HG02852 (cell line): ENCODE results near the gene TMCC1.
"Not testable (repeated sequence)": the region's sequence is repeated elsewhere in the genome, so short reads cannot be mapped to it uniquely, and the experiment has no call there.

ENCODE experiments used
- ATAC-seq: cut with Tn5 transposase; IDR thresholded peaks from one replicate; pipeline ENCODE4 v1.9.1; 2021; ENCODE audit warnings: mild to moderate bottlenecking, moderate library complexity; ENCODE audit not compliant: unreplicated experiment

Gene TMCC1

DNA sequence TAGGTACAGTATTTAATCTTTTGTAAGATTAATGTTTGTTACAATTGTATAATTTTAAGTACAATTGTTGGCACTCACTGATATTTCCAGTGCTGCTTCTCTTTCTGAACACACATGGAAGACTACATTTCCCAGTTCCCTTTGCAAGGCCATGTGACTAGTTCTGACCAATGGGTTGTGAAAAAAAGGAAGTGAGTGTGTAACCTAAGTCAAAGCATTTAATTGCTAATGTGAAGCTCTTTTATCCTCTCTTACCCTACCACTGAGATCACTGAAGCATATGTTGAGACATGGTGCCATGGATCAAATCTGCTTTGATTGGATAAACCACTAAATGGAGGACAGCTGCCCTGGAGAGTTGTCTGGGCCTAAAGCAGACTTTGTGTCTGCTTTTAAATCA is 203.1 kb downstream of the TMCC1 start:
- ATAC-seq: peak; percentile 69

GRCh38 chr3:129689036-129689435 is 204.5 kb downstream of the TMCC1 start:
- no peak for ATAC-seq

DNA sequence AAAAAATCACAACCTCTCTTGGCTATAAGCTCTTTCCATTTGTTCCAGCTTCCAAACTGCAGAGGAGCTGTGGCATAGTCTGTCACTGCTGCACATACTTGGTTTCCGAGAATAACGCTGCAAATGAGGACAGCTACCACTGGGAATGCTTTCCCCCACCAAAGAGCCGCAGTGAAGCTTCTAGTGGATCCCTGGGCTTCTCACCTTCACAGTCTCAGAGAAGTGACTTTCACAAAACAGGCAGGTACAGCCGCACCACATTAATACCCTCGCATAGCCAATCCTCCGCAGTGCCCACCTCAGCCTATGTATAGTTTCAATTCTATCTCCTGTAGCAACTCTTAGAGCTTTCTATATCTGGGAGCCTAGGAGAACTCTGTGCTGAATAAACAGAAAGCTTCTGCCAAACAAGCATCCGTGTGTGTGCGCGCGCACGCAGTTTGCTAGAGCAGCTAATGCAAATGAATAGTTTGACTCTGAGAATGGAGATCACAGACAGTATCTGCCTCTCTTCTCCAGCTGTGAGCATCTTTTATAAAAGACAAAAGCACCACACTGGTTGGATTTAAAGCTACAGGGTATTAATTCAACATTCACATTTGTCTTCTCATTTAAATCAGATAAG is 205.1 kb downstream of the TMCC1 start:
- ATAC-seq: no peak

DNA sequence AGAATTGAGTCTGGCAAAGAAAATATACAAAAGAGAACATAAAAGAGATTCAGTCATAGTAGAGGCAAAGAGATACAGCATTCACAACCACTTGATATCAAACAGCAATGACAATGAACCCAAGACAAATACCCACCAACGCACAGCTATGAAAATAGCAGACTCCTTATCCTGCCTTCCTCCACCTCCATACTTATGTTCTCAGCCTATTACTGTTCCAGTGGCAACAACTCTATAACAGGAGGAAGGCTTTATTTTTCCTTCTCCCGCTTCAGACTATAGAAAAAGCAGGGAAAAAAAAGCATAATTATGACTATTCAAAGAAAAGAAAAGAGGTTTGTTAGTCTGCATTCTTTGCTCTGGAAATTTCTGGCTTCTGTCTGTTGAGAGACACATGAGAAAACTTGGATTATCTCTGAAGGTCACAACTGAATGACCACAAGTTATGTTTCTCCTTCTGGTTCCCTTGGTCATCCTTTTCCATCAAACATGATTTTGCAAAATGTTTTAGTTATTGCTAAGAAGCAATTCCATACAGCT is 205.9 kb downstream of the TMCC1 start:
- ATAC-seq: no peak

DNA sequence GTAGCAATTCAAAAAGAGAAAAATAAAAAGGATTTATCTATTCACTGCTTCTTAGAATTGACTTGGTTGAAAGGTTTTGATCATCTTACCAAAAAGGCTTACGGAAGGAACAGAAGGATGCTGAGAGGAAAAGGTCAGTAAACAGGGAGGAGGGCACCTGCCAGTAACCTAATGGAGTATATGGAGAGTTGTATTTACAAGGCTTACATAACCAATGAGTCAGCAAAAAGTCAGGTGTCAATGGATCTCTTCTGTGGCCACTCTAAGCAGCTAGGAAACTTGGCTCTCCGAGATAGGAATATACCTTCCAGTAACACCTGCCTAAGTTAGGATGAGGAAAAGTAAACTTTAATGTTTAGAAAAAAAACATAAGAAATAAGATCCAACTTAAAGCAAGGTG is 206.6 kb downstream of the TMCC1 start:
- no peak for ATAC-seq

- ATAC-seq: no peak
These were observed 209.2 kb downstream of the TMCC1 start for GRCh38 chr3:129684270-129684669.

GRCh38 chr3:129683201-129683600 is 210.3 kb downstream of the TMCC1 start:
- ATAC-seq: no peak

DNA sequence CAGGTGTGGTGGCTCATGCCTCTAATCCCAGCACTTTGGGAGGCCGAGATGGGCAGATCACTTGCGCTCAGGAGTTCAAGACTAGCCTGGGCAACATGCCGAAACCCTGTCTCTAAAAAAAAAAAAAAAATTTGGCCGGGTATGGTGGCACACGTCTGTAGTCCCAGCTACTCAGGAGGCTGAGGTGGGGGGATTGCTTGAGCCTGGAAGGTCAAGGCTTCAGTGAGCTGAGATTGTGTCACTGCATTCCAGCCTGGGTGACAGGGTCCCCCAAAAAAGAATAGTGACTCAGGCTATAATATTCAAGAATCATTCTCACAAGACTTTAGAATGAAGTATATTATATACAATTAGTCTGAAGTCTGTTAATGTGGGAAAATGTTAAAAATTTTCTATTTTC is 216.5 kb downstream of the TMCC1 start:
- ATAC-seq: no peak

GRCh38 chr3:129674798-129675123 is 218.8 kb downstream of the TMCC1 start:
- not testable (repeated sequence) for ATAC-seq

- ATAC-seq: no peak
These were observed 219.4 kb downstream of the TMCC1 start for GRCh38 chr3:129673897-129674797.

DNA sequence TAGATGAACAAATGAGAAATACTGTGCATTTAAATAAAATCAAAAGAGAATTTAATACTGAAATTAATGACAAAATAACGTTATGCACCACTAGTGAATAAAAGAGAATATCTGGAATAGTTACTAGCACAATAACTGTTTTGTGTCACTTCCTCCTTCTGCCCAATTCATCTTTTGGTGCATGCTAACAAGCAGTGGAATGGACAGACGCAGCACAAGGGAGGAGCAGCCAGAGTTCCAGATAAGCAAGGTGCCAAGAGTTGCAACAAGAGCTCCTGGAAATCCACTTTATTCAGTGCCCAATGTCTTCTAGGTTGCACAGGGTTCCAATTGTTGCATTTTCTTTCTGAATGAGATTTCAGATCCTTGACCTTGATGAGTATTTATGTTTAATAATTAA is 220.5 kb downstream of the TMCC1 start:
- no peak for ATAC-seq

- no peak for ATAC-seq
These were observed 221.1 kb downstream of the TMCC1 start for GRCh38 chr3:129672412-129672811.

DNA sequence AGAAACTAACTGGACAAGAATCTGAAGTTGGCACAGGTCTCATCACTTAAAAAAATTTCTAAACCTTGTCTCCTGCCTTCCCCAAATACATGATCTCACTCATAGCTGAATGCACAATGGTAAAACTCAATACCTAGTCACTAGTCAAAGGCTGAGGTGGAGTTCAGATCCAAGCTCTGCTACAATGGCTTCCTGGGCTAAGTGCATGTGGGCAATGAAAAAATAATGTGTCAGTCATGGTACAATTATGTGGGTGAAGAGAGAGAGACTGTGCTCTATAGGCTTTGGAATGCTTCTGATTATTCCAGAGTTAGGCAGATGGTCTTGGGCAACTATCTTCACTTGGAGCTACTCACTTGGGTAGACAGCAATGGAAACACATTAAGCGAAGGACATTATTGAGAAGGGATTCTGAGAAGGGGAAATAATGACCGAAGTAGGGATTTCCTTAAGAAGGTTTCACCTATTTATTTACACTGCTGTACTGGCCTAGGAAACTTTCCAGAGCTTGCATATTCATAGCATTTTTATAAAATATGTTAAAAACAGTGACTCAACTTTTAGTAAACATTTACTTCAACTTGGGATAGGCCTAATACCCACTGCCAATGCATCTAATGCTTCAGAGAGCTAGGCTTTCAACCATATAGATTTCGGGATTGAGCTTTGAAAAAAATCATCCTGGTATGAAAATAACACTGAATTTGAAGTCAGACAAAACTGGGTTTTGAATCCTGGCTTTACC is 228.3 kb downstream of the TMCC1 start:
- ATAC-seq: no peak

GRCh38 chr3:129663930-129664646 is 229.4 kb downstream of the TMCC1 start:
- no peak for ATAC-seq

- no peak for ATAC-seq
These were observed 230.5 kb downstream of the TMCC1 start for GRCh38 chr3:129663045-129663446.

DNA sequence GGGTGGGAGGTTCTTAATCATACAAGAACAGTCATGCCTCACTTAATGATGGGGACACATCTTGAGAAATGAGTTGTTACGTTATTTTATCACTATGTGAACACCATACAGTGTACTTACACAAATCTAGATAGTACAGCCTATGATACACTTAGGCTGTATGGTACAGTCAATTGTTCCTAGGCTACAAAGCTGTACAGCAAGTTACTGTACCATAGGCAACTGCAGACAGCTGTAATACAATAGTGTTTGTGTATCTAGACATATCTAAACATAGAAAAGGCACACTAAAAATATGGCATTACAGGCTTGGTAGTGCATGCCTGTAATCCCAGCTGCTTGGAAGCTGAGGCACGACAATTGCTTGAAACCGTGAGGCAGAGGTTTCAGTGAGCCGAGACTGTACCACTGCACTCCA is 231.3 kb downstream of the TMCC1 start:
- ATAC-seq: no peak

- no peak for ATAC-seq
These were observed 231.7 kb downstream of the TMCC1 start for GRCh38 chr3:129661766-129662165.

DNA sequence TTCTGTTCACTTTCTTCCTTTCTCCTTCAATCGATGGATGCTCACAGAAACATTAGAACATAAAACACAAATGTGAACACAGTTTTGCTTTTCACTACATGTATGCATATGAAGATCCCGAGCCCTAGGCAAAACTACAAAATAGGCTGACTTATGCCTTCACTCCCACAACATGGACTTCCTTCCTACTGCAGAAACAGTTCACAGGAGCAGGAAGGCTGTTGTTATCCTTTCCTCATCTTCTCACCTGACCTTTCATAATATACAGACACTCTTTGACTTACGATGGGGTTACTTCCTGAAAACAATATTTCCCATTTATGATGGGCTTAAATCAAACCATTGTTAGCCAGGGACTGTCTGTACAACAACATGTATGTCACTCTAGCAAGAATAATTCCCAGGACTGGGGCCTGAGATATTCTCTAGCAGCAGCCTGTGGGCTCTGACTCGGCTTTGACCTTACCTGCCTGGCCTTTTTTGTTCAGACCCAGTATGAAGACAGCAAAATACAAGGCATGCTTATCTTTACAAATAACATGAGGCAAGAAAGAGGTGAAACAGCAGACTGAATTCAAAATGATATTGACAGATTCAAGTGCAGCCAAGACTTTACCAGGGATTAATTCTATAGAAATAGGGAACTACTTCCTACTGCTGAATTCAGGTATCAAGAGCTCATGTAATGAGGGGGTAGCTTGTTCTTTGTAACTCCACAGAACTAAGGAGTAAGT is 235.2 kb downstream of the TMCC1 start:
- ATAC-seq: no peak

- no peak for ATAC-seq
These were observed 236.1 kb downstream of the TMCC1 start for GRCh38 chr3:129657261-129658046.
